Glomerular visceral epithelial cell (primary cell): ENCODE data around the gene SPINK8.
A peak's percentile ranks its signal among the peaks of the same experiment; 100 is the strongest.
"Not testable (repeated sequence)": the region's sequence is repeated elsewhere in the genome, so short reads cannot be mapped to it uniquely, and the experiment has no call there.

Source experiments
- DNase-seq: peaks from one replicate; pipeline ENCODE4 v3.0.0-alpha.2; 2016; ENCODE audit errors: extremely low spot score

The SPINK8 gene

DNA sequence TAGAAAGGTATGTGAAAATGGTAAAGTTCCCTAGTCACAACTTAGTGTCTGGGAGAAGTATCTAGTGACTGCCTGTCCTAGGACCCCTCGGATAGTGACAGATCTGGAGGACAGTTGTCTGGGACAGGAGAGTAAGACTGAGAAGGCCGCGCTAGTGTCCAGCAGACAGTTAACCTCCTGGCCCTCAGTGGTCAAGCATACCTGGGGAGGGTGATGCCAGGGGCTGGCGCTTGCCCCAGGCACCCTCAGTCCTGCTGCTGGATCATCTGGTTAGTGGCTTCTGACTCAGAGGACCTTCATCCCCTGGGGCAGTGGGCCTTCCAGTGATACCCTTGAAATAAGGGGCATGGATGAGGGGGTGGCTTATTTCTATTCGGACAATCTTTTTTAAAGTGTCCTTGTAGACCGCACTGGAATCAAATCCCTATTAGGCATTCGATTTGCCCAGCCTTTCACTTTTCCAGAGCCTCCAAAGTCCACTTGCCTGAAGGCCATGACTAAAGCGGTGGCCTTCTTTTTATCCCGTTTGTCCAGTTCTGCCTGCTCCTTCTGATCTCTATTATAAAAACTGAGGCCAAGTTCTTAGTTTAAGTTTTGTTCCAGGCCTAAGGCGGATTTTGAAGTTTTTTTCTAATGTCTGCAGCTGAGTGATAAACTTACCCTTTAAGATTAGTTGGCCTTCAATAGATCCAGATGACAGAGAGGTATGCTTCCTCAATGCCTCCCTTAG is 1.6 kb downstream of the SPINK8 start:
- DNase-seq = not testable (repeated sequence)

DNA sequence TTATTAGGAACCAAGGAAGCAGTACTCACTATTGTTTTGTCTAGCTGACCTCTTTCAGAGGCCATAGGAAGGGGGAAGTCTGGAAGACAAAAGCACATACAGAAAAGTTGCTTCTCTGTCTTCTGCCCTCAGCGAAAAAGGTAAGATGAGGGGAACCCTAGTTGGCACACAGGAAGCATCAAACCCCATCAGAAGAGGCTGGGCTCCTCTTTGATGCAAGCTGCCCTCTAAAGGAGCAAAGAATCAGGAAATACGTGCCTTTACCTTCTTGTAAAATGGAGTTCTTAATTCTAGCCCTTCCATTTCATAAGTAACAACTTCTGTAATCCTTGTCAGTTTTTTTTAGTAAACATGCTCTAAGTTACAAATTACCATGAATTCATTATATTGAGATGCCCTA is 12.5 kb downstream of the SPINK8 start:
- no peak for DNase-seq

- DNase-seq = no peak
These were observed 14.6 kb downstream of the SPINK8 start for GRCh38 chr3:48318713-48319468.

- no peak for DNase-seq
These were observed 18.9 kb downstream of the SPINK8 start for GRCh38 chr3:48314542-48314941.

GRCh38 chr3:48306860-48307530 is 26.5 kb downstream of the SPINK8 start:
- DNase-seq = no peak

GRCh38 chr3:48306290-48306689 is 27.2 kb downstream of the SPINK8 start:
- DNase-seq = no peak

DNA sequence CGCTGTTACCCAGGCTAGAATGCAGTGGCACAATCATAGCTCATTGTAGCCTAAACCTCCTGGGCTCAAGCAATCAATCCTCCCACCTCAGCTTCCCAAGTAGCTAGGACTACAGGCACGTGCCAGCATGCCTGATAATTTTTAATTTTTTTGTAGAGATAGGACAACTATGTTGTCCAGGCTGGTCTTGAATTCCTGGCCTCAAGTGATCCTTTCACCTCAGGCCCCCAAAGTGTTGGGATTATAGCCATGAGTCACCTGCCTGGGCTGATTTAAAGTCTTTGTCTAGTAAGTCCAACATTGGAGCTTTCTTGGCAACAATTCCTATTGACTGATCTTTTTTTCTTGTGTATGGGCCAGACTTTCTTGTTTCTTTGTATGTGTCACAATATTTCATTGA is 28.1 kb downstream of the SPINK8 start:
- DNase-seq = peak; percentile 28

DNA sequence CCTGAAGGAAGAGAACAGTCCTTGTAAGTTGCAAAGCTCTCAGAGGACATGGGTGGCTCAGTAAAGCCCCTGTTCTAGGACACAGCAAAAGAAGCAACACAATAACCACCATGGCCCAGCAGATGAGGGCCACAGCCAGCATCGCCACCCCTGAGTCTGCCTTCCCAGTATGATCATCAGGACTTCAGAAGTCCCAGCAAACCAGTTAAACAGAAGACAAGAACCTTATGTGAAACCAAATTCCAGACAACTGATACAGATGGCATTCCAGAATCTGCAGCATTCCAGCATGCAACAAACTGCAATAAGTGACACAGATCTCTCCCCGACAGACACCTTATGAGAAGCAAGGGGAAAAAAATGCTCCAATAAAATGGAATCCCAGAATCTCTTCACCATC is 30.4 kb downstream of the SPINK8 start:
- DNase-seq = no peak

DNA sequence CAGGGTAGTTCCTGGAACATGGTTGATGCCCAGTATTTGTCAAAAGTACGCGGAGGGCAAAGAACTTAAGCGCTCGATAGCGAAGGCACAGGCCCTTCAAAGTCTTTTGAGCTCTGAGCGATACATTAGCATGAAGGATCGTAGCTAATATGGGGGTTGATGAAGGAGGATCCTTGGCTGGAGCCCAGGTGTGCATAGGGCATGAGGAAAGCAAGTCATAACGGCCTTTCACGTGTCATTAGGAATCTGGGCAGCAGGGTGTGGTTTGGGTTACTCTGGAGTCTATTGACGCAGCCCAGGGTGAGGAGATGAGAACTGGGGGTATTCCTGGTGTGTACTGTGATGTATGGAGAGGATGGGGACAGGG is 31.7 kb downstream of the SPINK8 start:
- DNase-seq = peak; percentile 26

DNA sequence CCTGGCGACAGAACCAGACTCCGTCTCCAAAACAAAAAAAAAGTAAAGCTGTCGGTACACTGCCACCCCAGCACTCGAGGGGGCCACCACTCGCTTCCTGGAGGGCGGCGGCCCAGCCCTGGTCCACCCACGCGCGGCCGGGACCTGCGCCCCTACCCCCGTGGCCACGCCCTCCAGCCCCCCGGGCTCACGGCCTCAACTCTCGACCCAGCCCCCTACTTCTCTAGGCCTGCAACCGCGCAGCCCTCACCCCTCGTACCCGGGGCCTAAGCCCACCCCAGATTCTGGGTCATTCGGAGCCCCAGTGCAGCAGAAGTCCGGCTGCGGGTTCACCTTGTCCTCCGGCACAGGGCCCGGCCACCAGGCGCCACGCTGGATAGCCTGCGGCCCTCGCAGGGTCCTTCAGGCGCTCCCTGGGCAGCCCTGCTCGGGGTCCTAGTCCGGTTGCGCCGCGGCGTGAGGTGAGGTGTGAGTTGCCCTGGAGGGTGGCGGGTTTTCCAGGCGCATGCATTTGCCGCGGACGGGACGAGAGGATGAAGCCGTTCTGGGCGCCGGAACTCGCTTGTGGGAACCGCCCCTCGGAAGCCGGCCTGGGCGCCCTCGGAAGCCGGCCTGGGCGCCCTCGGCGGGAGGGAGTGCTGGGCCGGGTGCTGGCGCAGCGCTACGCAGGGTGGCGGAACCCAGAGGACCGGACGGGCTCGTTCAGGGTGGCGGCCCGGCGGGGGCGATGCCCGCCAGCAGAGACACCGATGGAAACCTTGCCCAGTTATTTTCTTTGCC is 32.3 kb downstream of the SPINK8 start, which contains the start of gene NME6:
Gene NME6, minus strand, starts transcription at position 348 of the 780 bp plus-strand sequence.
- peak; percentile 86 for DNase-seq

GRCh38 chr3:48299746-48300712 is 33.4 kb downstream of the SPINK8 start:
- no peak for DNase-seq

- no peak for DNase-seq
These were observed 36.2 kb downstream of the SPINK8 start for GRCh38 chr3:48297111-48297810.

GRCh38 chr3:48296699-48297098 is 36.8 kb downstream of the SPINK8 start:
- no peak for DNase-seq

DNA sequence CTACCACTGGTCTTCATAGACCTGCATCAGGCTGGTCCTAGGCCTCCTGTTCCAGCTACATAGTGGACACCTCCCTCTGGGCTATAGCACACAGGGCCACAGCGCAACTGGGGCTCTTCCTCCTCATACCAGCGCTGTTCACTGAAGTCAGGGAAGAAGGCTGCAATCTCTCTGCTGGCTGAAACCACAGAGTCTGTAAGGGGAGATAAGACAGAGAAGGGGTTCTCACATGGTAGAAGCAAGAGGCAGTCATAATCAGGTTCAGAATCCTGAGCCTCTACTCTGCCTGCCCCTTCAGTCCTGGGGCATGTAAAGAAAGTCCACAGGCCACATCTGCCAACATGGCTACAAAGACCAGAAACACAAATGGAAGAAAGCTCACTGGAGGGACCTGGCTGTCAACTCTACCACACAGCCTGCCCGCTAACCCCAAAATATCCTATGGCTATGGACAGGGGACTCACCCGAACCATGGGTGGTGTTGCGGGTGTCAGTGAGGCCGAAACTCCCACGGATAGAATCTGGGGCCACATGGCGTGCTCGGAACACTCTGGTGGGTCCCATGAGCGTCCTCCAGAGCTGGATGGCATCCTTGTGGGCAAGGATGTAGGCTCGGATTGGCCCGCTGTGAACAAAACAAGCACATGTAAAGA is 38.7 kb downstream of the SPINK8 start:
- no peak for DNase-seq

GRCh38 chr3:48289659-48290058 is 43.8 kb downstream of the SPINK8 start:
- DNase-seq = no peak

DNA sequence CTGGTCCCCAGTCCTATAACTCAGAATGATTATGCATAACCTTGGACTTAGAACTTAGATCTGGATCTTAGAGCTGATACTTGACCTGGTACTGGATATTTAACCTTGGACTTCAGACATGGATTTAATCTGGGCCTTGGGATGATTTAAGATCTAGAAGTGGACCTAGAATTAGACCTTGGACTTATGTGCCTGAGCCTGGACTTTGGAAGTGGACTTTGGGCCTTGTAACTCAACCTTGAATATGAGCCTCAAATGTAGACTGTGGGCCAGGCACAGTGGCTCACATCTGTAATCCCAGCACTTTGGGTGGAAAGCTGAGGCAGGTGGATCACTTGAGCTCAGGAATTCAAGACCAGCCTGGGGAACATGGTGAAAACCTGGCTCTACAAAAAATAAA is 46.4 kb downstream of the SPINK8 start:
- DNase-seq = no peak

- no peak for DNase-seq
These were observed 47.2 kb downstream of the SPINK8 start for GRCh38 chr3:48286308-48286707.

- DNase-seq = no peak
These were observed 47.8 kb downstream of the SPINK8 start for GRCh38 chr3:48285675-48286074.

GRCh38 chr3:48285132-48285531 is 48.3 kb downstream of the SPINK8 start:
- DNase-seq = no peak

DNA sequence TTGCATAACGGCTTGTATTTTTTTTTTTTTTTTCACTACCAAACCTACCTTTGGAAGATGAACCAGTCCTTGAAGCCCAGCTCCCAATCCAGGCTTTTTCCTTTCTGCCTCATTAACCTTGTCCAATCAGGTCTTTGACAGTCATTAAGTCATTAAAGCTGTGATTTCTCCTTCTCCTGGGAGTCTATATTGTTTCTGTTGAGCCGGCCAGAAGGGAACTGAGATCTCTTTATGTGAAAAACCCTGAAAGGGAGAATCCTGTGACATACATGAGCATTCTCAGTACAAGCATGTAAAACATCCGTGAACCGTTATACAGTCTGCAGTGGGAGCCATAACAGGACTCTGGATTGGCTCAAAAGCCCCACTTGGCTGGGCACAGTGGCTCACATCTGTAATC is 52.6 kb downstream of the SPINK8 start:
- DNase-seq = no peak
